Astrocyte (in vitro differentiated cells and primary cell): ENCODE results near the gene CACNA1B.

Experiments
- EZH2 ChIP-seq: IDR thresholded peaks from 2 replicates; pipeline ENCODE4 v1.6.1; 2012; ENCODE audit warnings: mild to moderate bottlenecking, low read length, inconsistent platforms; ENCODE audit not compliant: insufficient read depth
- TF ChIP-seq, protein P1 (sequence below): IDR thresholded peaks from 2 replicates; pipeline ENCODE4 v1.5.1; 2011; ENCODE audit warnings: low read depth, mild to moderate bottlenecking, inconsistent platforms, low read length, moderate library complexity; ENCODE audit not compliant: insufficient read depth

DNA sequence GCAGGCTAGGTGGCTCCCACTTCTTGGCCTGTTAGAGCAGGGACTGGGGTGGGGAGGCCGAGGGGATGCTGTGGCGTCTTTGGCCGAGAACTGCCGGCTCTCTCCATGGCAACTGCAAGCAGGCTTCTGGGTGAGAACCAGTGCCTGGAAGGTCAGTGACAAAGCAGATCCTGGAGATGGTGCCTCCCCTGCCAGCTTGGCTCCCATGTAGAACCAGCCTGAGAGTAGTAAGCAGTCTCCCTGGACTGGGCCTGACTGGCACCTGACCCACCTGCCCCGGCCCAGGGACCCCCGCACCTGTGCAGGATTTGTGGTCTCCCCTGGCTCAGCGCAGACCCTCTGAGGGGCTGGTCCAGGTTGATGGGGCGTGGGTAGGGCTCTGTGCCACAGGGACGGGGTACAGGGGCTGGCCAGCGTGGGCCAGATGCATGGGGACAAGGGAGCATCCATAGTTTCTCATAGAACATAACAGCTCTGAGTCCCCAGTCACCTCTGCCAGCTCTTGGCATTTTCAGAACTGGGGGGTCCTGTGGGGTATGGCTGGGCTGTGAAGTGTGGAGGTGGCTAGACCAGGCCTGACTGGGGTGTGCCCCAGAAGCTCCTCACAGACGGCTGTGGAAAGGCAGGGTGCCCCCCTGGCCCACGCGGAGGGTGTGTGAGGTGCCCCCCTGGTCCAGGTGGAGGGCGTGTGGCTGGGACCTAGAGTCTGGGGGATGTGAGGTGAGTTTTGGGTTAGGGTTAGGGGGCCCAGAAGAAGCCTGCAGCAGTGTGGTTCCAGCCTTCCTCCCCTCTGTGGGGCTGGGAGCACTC, 22.2 kb downstream of the CACNA1B start:
- TF ChIP-seq, protein P1, sequence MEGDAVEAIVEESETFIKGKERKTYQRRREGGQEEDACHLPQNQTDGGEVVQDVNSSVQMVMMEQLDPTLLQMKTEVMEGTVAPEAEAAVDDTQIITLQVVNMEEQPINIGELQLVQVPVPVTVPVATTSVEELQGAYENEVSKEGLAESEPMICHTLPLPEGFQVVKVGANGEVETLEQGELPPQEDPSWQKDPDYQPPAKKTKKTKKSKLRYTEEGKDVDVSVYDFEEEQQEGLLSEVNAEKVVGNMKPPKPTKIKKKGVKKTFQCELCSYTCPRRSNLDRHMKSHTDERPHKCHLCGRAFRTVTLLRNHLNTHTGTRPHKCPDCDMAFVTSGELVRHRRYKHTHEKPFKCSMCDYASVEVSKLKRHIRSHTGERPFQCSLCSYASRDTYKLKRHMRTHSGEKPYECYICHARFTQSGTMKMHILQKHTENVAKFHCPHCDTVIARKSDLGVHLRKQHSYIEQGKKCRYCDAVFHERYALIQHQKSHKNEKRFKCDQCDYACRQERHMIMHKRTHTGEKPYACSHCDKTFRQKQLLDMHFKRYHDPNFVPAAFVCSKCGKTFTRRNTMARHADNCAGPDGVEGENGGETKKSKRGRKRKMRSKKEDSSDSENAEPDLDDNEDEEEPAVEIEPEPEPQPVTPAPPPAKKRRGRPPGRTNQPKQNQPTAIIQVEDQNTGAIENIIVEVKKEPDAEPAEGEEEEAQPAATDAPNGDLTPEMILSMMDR = no peak
- TF ChIP-seq EZH2 = no peak
